GM18519 (cell line): ENCODE results near the gene RASGRF2.
A peak's percentile ranks its signal among the peaks of the same experiment; 100 is the strongest.

Experiments used
- ATAC-seq: cut with Tn5 transposase; IDR thresholded peaks from one replicate; pipeline ENCODE4 v1.9.1; 2021; ENCODE audit warnings: mild to moderate bottlenecking, moderate library complexity; ENCODE audit not compliant: unreplicated experiment, low FRiP score

The RASGRF2 gene

GRCh38 chr5:81161012-81161601, 200.9 kb downstream of the RASGRF2 start:
- peak; percentile 91 for ATAC-seq

- ATAC-seq: no peak
These were observed 202.3 kb downstream of the RASGRF2 start for GRCh38 chr5:81162501-81162900.

GRCh38 chr5:81163651-81164050, 203.5 kb downstream of the RASGRF2 start:
- ATAC-seq: no peak

GRCh38 chr5:81164476-81164875, 204.3 kb downstream of the RASGRF2 start:
- no peak for ATAC-seq

- no peak for ATAC-seq
These were observed 204.8 kb downstream of the RASGRF2 start for GRCh38 chr5:81164936-81165335.

GRCh38 chr5:81165493-81166119, 205.4 kb downstream of the RASGRF2 start:
- ATAC-seq: no peak

- ATAC-seq: no peak
These were observed 206.3 kb downstream of the RASGRF2 start for GRCh38 chr5:81166430-81166829.

- ATAC-seq: no peak
These were observed 206.9 kb downstream of the RASGRF2 start for GRCh38 chr5:81167078-81167477.

GRCh38 chr5:81167544-81167943, 207.4 kb downstream of the RASGRF2 start:
- ATAC-seq: no peak

- ATAC-seq: no peak
These were observed 209.8 kb downstream of the RASGRF2 start for GRCh38 chr5:81169924-81170323.

GRCh38 chr5:81171769-81172168, 211.6 kb downstream of the RASGRF2 start:
- no peak for ATAC-seq

GRCh38 chr5:81172710-81173109, 212.5 kb downstream of the RASGRF2 start:
- ATAC-seq: no peak

- no peak for ATAC-seq
These were observed 216.9 kb downstream of the RASGRF2 start for GRCh38 chr5:81177061-81177460.

GRCh38 chr5:81179959-81180358, 219.8 kb downstream of the RASGRF2 start:
- no peak for ATAC-seq

GRCh38 chr5:81180780-81181460, 220.8 kb downstream of the RASGRF2 start:
- ATAC-seq: no peak

- ATAC-seq: no peak
These were observed 221.6 kb downstream of the RASGRF2 start for GRCh38 chr5:81181576-81182316.

- no peak for ATAC-seq
These were observed 222.5 kb downstream of the RASGRF2 start for GRCh38 chr5:81182396-81183390.

- ATAC-seq: no peak
These were observed 223.9 kb downstream of the RASGRF2 start for GRCh38 chr5:81183811-81184748.

- ATAC-seq: no peak
These were observed 224.6 kb downstream of the RASGRF2 start for GRCh38 chr5:81184749-81185110.
